Breast epithelium (tissue), 3 donors: Measurements from ENCODE around the gene ADGRV1.

Experiments used
- POLR2A ChIP-seq: fragments of 450-650 bp; IDR thresholded peaks from one replicate; pipeline ENCODE4 v1.6.1; 2016; ENCODE audit warnings: antibody characterized with exemption, mild to moderate bottlenecking, moderate library complexity
- TF ChIP-seq, protein P1 (sequence below), 3 donors: fragments of 450-650 bp; IDR thresholded peaks; one replicate each; pipeline ENCODE4 v1.5.1; 2016 to 2017; ENCODE audit warnings: antibody characterized with exemption in 3 of 3, mild to moderate bottlenecking in 3 of 3, moderate library complexity in 3 of 3

DNA sequence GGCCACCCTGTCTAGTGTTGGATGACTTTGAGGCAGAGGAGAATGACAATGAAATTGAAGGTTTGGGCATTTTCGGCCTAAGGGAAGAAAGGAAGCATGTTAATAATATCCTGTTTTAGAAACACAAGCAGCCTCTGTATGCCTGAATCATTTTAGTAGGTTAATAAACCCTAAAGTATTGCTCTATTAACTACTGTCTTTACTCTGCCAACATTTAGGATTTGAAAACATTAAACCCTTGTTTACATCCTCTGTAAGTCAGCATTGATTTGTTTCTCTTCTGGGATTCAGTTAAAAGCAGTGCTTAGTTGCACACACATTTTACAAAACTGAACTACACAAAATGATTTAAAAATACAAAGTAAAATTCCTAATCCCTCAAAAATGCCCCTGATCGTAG lies 465.6 kb downstream of the ADGRV1 start:
- TF ChIP-seq, protein P1, sequence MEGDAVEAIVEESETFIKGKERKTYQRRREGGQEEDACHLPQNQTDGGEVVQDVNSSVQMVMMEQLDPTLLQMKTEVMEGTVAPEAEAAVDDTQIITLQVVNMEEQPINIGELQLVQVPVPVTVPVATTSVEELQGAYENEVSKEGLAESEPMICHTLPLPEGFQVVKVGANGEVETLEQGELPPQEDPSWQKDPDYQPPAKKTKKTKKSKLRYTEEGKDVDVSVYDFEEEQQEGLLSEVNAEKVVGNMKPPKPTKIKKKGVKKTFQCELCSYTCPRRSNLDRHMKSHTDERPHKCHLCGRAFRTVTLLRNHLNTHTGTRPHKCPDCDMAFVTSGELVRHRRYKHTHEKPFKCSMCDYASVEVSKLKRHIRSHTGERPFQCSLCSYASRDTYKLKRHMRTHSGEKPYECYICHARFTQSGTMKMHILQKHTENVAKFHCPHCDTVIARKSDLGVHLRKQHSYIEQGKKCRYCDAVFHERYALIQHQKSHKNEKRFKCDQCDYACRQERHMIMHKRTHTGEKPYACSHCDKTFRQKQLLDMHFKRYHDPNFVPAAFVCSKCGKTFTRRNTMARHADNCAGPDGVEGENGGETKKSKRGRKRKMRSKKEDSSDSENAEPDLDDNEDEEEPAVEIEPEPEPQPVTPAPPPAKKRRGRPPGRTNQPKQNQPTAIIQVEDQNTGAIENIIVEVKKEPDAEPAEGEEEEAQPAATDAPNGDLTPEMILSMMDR (IDR thresholded peaks at IDR 0.05) = no peak
- no peak for TF ChIP-seq POLR2A
